Lower leg skin (tissue), 4 donors: ENCODE measurements around the gene MATN1. TPM values are rescaled to one million over a fixed set of nuclear protein-coding genes. Genes with fewer than 3 reads are reported as not detected.

ENCODE experiments used
- DNase-seq, 2 donors: peaks; one replicate each; pipeline ENCODE4 v3.0.0-alpha.2; 2019; ENCODE audit warnings: low spot score in 2 of 2
- H3K4me3 ChIP-seq: fragments of 200-600 bp; sonication (generic); 2 replicates; pipeline ENCODE4 v1.5.1; 2017; ENCODE audit warnings: mild to moderate bottlenecking, low read depth; ENCODE audit not compliant: poor library complexity, severe bottlenecking
- CTCF ChIP-seq, 3 donors: fragments of 450-650 bp; IDR thresholded peaks; one replicate each; pipeline ENCODE4 v1.5.1; 2016; ENCODE audit warnings: antibody characterized with exemption in 3 of 3, mild to moderate bottlenecking in 3 of 3, moderate library complexity in 2 of 3
- POLR2A ChIP-seq, 2 donors: fragments of 450-650 bp; IDR thresholded peaks; one replicate each; pipeline ENCODE4 v1.6.1; 2016 to 2017; ENCODE audit warnings: antibody characterized with exemption in 2 of 2, mild to moderate bottlenecking in 1 of 2, moderate library complexity in 1 of 2
- WGBS, 2 donors: methylation state at CpG; one replicate each; pipeline ENCODE4 v1.1.5; 2018; 5-methylcytosine and 5-hydroxymethylcytosine counted together
- intact Hi-C: fragments of 100-400 bp; cut with DNase I; formaldehyde crosslinking; loops from one replicate; pipeline ENCODE4 v1.15.0; 2023; ENCODE audit warnings: low total_unique reads
- total RNA-seq, 4 donors: library from RNA; depleted of rRNA; stranded (reverse); fragments of >200 nt; gene quantifications; one replicate each; pipeline ENCODE4 v1.1.0, GENCODE V29; 2016

MATN1 gene
- total RNA-seq, 4 donors from 2014 or later, result not detected

- WGBS, 2 donors, result 64 to 90% methylated on average over 2 of the region's 2 CpGs
- DNase-seq, result no peak
- no peak for TF ChIP-seq CTCF (IDR thresholded peaks at IDR 0.05)
- no peak for TF ChIP-seq POLR2A (IDR thresholded peaks at IDR 0.05)
- intact Hi-C loops, result no loop called here
- H3K4me3 ChIP-seq, result no peak overlapping the region
Observed at GRCh38 chr1:30679976-30680305, 43.4 kb downstream of the MATN1 start.

DNA sequence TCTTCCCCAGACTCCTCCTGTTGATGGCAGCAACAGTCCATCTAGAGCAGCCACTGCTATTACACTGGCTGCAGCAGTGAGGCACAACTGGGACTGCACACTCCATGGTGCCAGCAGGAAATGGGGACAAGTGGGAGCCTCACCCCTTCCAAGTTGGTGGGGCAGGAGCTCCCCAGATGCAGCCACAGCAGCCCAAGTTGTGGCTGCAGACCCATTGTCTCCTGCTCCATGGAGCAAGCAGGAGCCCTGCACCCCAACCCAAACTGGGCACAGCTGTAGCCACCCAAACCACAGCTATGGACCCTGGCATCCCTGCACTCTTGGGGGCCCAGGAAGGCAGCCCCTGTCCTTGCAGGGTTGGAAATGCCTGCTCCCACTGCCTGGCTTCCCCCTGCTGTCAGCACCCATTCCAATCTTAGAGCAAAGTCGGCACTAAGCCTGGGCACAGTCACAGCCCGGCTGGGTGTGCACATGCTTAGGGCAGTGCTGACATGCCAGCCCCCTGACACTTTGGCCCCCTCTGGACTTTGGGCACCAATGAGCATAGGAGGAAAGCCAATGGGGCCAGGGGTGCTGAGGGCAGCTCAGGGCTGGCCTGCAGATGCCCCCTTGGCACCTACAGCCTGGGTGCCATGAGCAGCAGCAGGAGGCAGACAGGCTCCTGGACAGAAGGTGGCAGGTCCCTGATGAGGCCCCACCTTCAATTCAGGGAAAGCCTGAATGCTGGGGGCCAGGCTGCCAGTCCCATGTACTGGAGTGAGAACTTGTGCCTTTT is 44.0 kb downstream of the MATN1 start:
- no peak overlapping the region for H3K4me3 ChIP-seq
- DNase-seq, result no peak
- no peak for TF ChIP-seq CTCF (IDR thresholded peaks at IDR 0.05)
- TF ChIP-seq POLR2A (IDR thresholded peaks at IDR 0.05), result no peak
- intact Hi-C loops, result no loop called here
- 60 to 85% methylated on average over 1 to 2 of the region's 2 CpGs for WGBS, 2 donors

- no peak for TF ChIP-seq CTCF (IDR thresholded peaks at IDR 0.05)
- no peak for TF ChIP-seq POLR2A (IDR thresholded peaks at IDR 0.05)
- 76 to 91% methylated on average over 3 of the region's 3 CpGs for WGBS, 2 donors
- no peak overlapping the region for H3K4me3 ChIP-seq
- no peak for DNase-seq
- intact Hi-C loops, result no loop called here
Observed at GRCh38 chr1:30678209-30678608, 45.2 kb downstream of the MATN1 start.

- H3K4me3 ChIP-seq, result no peak overlapping the region
- WGBS, 2 donors, result 80 to 91% methylated on average over 2 of the region's 2 CpGs
- intact Hi-C loops, result no loop called here
- no peak for TF ChIP-seq CTCF (IDR thresholded peaks at IDR 0.05)
- no peak for TF ChIP-seq POLR2A (IDR thresholded peaks at IDR 0.05)
- no peak for DNase-seq
Observed at GRCh38 chr1:30677471-30677870, 45.9 kb downstream of the MATN1 start.

GRCh38 chr1:30675761-30676160 is 47.6 kb downstream of the MATN1 start:
- 34 to 35% methylated on average over 2 of the region's 2 CpGs for WGBS, 2 donors
- DNase-seq, result no peak
- no peak overlapping the region for H3K4me3 ChIP-seq
- no peak for TF ChIP-seq POLR2A (IDR thresholded peaks at IDR 0.05)
- no peak for TF ChIP-seq CTCF (IDR thresholded peaks at IDR 0.05)
- intact Hi-C loops, result no loop called here

- no peak for DNase-seq
- TF ChIP-seq CTCF (IDR thresholded peaks at IDR 0.05), result no peak
- no peak for TF ChIP-seq POLR2A (IDR thresholded peaks at IDR 0.05)
- WGBS, 2 donors, result 78 to 90% methylated on average over 2 of the region's 2 CpGs
- intact Hi-C loops, result no loop called here
- H3K4me3 ChIP-seq, result no peak overlapping the region
Observed at GRCh38 chr1:30675289-30675688, 48.1 kb downstream of the MATN1 start.
